K562 (cell line): ENCODE results near the gene PHKB. TPM values are rescaled to one million over a fixed set of nuclear protein-coding genes. Genes with fewer than 3 reads are reported as not detected.

Experiments
- CBX3 ChIP-seq, 2 experiments: IDR thresholded peaks; 1 replicate in 1 of 2; 2 replicates in 1 of 2; pipeline ENCODE4 v1.6.1; 2012; ENCODE audit warnings: inconsistent platforms in 2 of 2, low read length in 2 of 2, borderline replicate concordance in 1 of 2, control low read depth in 1 of 2
- ETV1 ChIP-seq: fragments of 450-650 bp; conservative IDR thresholded peaks from 2 replicates; pipeline ENCODE4 v1.6.1; 2016; ENCODE audit warnings: missing genetic modification characterization, control low read depth, low read depth, missing compliant biosample characterization
- HDAC1 ChIP-seq, 2 experiments: fragments of 450-650 bp; IDR thresholded peaks; 2 replicates each; pipeline ENCODE4 v1.6.1; 2016 to 2017; ENCODE audit warnings: inconsistent platforms in 1 of 2, mild to moderate bottlenecking in 1 of 2, moderate library complexity in 1 of 2
- HDAC3 ChIP-seq: fragments of 450-650 bp; IDR thresholded peaks from 2 replicates; pipeline ENCODE4 v1.6.1; 2018; ENCODE audit warnings: borderline replicate concordance, mild to moderate bottlenecking, moderate library complexity; ENCODE audit not compliant: partially characterized antibody
- NFRKB ChIP-seq: fragments of 450-650 bp; IDR thresholded peaks from 2 replicates; pipeline ENCODE4 v1.6.1; 2016; ENCODE audit warnings: low read depth
- NR1H2 ChIP-seq: sonication (generic); formaldehyde crosslinking; IDR thresholded peaks from 2 replicates; pipeline ENCODE4 v1.4.0; 2020; ENCODE audit warnings: mild to moderate bottlenecking, missing genetic modification reagents
- TAF1 ChIP-seq: IDR thresholded peaks from 2 replicates; pipeline ENCODE4 v1.6.1; 2011; ENCODE audit warnings: mild to moderate bottlenecking, low read length, moderate library complexity; ENCODE audit not compliant: insufficient read depth, control insufficient read depth, severe bottlenecking; ENCODE audit errors: extremely low read depth
- TAF9B ChIP-seq: fragments of 450-650 bp; IDR thresholded peaks from 2 replicates; pipeline ENCODE4 v1.6.1; 2018; ENCODE audit warnings: mild to moderate bottlenecking; ENCODE audit not compliant: partially characterized antibody
- YY1 ChIP-seq, 3 experiments: IDR thresholded peaks; 2 replicates each; pipeline ENCODE4 v1.6.1; 2011; ENCODE audit warnings: low read length in 2 of 3, mild to moderate bottlenecking in 2 of 3, moderate library complexity in 2 of 3, borderline replicate concordance in 1 of 3, control low read depth in 1 of 3, low read depth in 1 of 3; ENCODE audit not compliant: insufficient read depth in 3 of 3, insufficient replicate concordance in 2 of 3, control insufficient read depth in 1 of 3, insufficient read length in 1 of 3; ENCODE audit errors: extremely low read depth in 1 of 3
- ZNF699 ChIP-seq: fragments of 250-450 bp; sonication (Bioruptor Pico); IDR thresholded peaks from 2 replicates; pipeline ENCODE4 v1.8.0; 2021; ENCODE audit warnings: mild to moderate bottlenecking, moderate library complexity; ENCODE audit not compliant: insufficient replicate concordance
- polyA plus RNA-seq, 8 experiments: library from polyadenylated mRNA; depleted of rRNA in 4 of 8; stranded (reverse) in 5 of 8; unstranded in 3 of 8; fragments of >200 nt; fragmentation: Nextera tagmentation in 2 of 8; fragmentation: Illumina TruSeq in 1 of 8; extraction: Ambion mirVana in 2 of 8; extraction: Trizol in 1 of 8; gene quantifications; 2 replicates each; pipeline versions ENCODE4 v1.2.1 to v1.2.3, GENCODE V29; 2011 to 2014; ENCODE audit warnings: inconsistent platforms in 1 of 8, missing spikeins in 1 of 8
- total RNA-seq, 7 experiments: library from RNA; depleted of rRNA in 6 of 7; stranded (reverse); fragments of >200 nt in 6 of 7; fragmentation: Illumina TruSeq in 2 of 7; extraction: Trizol in 2 of 7; gene quantifications; 2 replicates each; pipeline versions ENCODE4 v1.2.1 to v1.2.3, GENCODE V29; 2011 to 2021; ENCODE audit warnings: low replicate concordance in 1 of 7
- TF ChIP-seq, protein P1 (sequence below): fragments of 450-650 bp; IDR thresholded peaks from 2 replicates; pipeline ENCODE4 v1.6.1; 2016; ENCODE audit warnings: borderline replicate concordance
- TF ChIP-seq, protein P2 (sequence below): fragments of 450-650 bp; IDR thresholded peaks from 2 replicates; pipeline ENCODE4 v1.6.1; 2017; ENCODE audit warnings: antibody characterized with exemption, mild to moderate bottlenecking

The PHKB gene
- total and polyA plus RNA-seq, 9 of the 15 experiments (the other 6 are each of a cell fraction or from before 2014, with no cell fraction given), result 24.7 to 92.3 (median 67.0) TPM

GRCh38 chr16:47463771-47464624 is 2.9 kb downstream of the PHKB start (continued):
- peak; percentile 3 for TF ChIP-seq TAF1
- no peak for TF ChIP-seq ZNF699
- TF ChIP-seq CBX3 (IDR thresholded peaks at IDR 0.05; ENCODE audit: borderline replicate concordance in 1 of 2, low read length in 2 of 2), result no peak
- TF ChIP-seq NFRKB, result peak; percentile 49; the same call in 1 of the 2 replicates
- TF ChIP-seq YY1 (IDR thresholded peaks at IDR 0.05; ENCODE audit: borderline replicate concordance in 1 of 3, control insufficient read depth in 1 of 3, extremely low read depth in 1 of 3, insufficient read depth in 3 of 3, insufficient read length in 1 of 3, insufficient replicate concordance in 2 of 3, low read depth in 1 of 3, low read length in 2 of 3), result no peak
- TF ChIP-seq HDAC3, result no peak
- TF ChIP-seq, protein P1, sequence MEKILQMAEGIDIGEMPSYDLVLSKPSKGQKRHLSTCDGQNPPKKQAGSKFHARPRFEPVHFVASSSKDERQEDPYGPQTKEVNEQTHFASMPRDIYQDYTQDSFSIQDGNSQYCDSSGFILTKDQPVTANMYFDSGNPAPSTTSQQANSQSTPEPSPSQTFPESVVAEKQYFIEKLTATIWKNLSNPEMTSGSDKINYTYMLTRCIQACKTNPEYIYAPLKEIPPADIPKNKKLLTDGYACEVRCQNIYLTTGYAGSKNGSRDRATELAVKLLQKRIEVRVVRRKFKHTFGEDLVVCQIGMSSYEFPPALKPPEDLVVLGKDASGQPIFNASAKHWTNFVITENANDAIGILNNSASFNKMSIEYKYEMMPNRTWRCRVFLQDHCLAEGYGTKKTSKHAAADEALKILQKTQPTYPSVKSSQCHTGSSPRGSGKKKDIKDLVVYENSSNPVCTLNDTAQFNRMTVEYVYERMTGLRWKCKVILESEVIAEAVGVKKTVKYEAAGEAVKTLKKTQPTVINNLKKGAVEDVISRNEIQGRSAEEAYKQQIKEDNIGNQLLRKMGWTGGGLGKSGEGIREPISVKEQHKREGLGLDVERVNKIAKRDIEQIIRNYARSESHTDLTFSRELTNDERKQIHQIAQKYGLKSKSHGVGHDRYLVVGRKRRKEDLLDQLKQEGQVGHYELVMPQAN, result 0 out of 2 replicates have a peak, but pooled peaks have one; percentile 35
- TF ChIP-seq TAF9B, result no peak
- TF ChIP-seq, protein P2, sequence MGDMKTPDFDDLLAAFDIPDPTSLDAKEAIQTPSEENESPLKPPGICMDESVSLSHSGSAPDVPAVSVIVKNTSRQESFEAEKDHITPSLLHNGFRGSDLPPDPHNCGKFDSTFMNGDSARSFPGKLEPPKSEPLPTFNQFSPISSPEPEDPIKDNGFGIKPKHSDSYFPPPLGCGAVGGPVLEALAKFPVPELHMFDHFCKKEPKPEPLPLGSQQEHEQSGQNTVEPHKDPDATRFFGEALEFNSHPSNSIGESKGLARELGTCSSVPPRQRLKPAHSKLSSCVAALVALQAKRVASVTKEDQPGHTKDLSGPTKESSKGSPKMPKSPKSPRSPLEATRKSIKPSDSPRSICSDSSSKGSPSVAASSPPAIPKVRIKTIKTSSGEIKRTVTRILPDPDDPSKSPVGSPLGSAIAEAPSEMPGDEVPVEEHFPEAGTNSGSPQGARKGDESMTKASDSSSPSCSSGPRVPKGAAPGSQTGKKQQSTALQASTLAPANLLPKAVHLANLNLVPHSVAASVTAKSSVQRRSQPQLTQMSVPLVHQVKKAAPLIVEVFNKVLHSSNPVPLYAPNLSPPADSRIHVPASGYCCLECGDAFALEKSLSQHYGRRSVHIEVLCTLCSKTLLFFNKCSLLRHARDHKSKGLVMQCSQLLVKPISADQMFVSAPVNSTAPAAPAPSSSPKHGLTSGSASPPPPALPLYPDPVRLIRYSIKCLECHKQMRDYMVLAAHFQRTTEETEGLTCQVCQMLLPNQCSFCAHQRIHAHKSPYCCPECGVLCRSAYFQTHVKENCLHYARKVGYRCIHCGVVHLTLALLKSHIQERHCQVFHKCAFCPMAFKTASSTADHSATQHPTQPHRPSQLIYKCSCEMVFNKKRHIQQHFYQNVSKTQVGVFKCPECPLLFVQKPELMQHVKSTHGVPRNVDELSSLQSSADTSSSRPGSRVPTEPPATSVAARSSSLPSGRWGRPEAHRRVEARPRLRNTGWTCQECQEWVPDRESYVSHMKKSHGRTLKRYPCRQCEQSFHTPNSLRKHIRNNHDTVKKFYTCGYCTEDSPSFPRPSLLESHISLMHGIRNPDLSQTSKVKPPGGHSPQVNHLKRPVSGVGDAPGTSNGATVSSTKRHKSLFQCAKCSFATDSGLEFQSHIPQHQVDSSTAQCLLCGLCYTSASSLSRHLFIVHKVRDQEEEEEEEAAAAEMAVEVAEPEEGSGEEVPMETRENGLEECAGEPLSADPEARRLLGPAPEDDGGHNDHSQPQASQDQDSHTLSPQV, result peak; percentile 83
- TF ChIP-seq NR1H2 (CRISPR knock-in tag), result no peak
- TF ChIP-seq ETV1 (tag), result 0 out of 2 replicates have a peak, but pooled peaks have one; percentile 21
- 0 out of 4 replicates have a peak, but pooled peaks of 1 of the 2 experiments have one; percentile 10 for TF ChIP-seq HDAC1 (IDR thresholded peaks at IDR 0.05)
